ENCODE results near the gene DIAPH2.
"Not testable (repeated sequence)": the region's sequence is repeated elsewhere in the genome, so short reads cannot be mapped to it uniquely, and the experiment has no call there.

The DIAPH2 gene

GRCh38 chrX:96719161-96719875, 34.7 kb downstream of the DIAPH2 start:
- DNase-seq, result no peak

GRCh38 chrX:96721354-96721753, 36.7 kb downstream of the DIAPH2 start:
- DNase-seq, result no peak

- DNase-seq, result no peak
Observed at GRCh38 chrX:96722781-96723180, 38.1 kb downstream of the DIAPH2 start.

GRCh38 chrX:96729053-96729452, 44.4 kb downstream of the DIAPH2 start:
- no peak for DNase-seq

GRCh38 chrX:96729868-96730643, 45.4 kb downstream of the DIAPH2 start:
- no peak for DNase-seq

GRCh38 chrX:96731000-96731399, 46.4 kb downstream of the DIAPH2 start:
- not testable (repeated sequence) for DNase-seq

GRCh38 chrX:96743367-96744073, 58.9 kb downstream of the DIAPH2 start:
- DNase-seq, result no peak

- no peak for DNase-seq
Observed at GRCh38 chrX:96752781-96753180, 68.1 kb downstream of the DIAPH2 start.

- DNase-seq, result no peak
Observed at GRCh38 chrX:96753230-96753629, 68.6 kb downstream of the DIAPH2 start.

GRCh38 chrX:96756491-96756890, 71.8 kb downstream of the DIAPH2 start:
- no peak for DNase-seq

- no peak for DNase-seq
Observed at GRCh38 chrX:96761566-96761965, 76.9 kb downstream of the DIAPH2 start.

- DNase-seq, result no peak
Observed at GRCh38 chrX:96763608-96764007, 79.0 kb downstream of the DIAPH2 start.

GRCh38 chrX:96764864-96765263, 80.2 kb downstream of the DIAPH2 start:
- no peak for DNase-seq

- no peak for DNase-seq
Observed at GRCh38 chrX:96770315-96770714, 85.7 kb downstream of the DIAPH2 start.

GRCh38 chrX:96771486-96771885, 86.8 kb downstream of the DIAPH2 start:
- no peak for DNase-seq

- no peak for DNase-seq
Observed at GRCh38 chrX:96774116-96774515, 89.5 kb downstream of the DIAPH2 start.

- DNase-seq, result no peak
Observed at GRCh38 chrX:96776966-96777365, 92.3 kb downstream of the DIAPH2 start.

GRCh38 chrX:96791559-96791958, 106.9 kb downstream of the DIAPH2 start:
- no peak for DNase-seq

- no peak for DNase-seq
Observed at GRCh38 chrX:96792047-96792446, 107.4 kb downstream of the DIAPH2 start.

GRCh38 chrX:96798982-96799381, 114.3 kb downstream of the DIAPH2 start:
- DNase-seq, result no peak

GRCh38 chrX:96807318-96807717, 122.7 kb downstream of the DIAPH2 start:
- DNase-seq, result no peak

GRCh38 chrX:96820935-96821334, 136.3 kb downstream of the DIAPH2 start:
- DNase-seq, result no peak

GRCh38 chrX:96824166-96824565, 139.5 kb downstream of the DIAPH2 start:
- no peak for DNase-seq

- DNase-seq, result no peak
Observed at GRCh38 chrX:96833333-96833732, 148.7 kb downstream of the DIAPH2 start.
